ENCODE data around the gene WDR59.

The WDR59 gene

GRCh38 chr16:74936902-74937560, 47.9 kb downstream of the WDR59 start:
- no peak overlapping the region for H3K27ac ChIP-seq
- TF ChIP-seq ZFX (IDR thresholded peaks at IDR 0.05; ENCODE audit: borderline replicate concordance) = no peak
- TF ChIP-seq CTCF (IDR thresholded peaks at IDR 0.05) = no peak

GRCh38 chr16:74931445-74931844, 53.5 kb downstream of the WDR59 start:
- no peak overlapping the region for H3K27ac ChIP-seq
- no peak for TF ChIP-seq CTCF (IDR thresholded peaks at IDR 0.05)
- TF ChIP-seq ZFX (IDR thresholded peaks at IDR 0.05; ENCODE audit: borderline replicate concordance) = no peak

- no peak overlapping the region for H3K27ac ChIP-seq
- TF ChIP-seq CTCF (IDR thresholded peaks at IDR 0.05) (no peak), ZFX (IDR thresholded peaks at IDR 0.05; ENCODE audit: borderline replicate concordance) (no peak)
Measured at GRCh38 chr16:74929636-74930035, 55.3 kb downstream of the WDR59 start.

- no peak for TF ChIP-seq CTCF (IDR thresholded peaks at IDR 0.05)
- no peak for TF ChIP-seq ZFX (IDR thresholded peaks at IDR 0.05; ENCODE audit: borderline replicate concordance)
- H3K27ac ChIP-seq = no peak overlapping the region
Measured at GRCh38 chr16:74926805-74927204, 58.1 kb downstream of the WDR59 start.

- H3K27ac ChIP-seq = no peak overlapping the region
Measured at GRCh38 chr16:74923766-74924460, 61.0 kb downstream of the WDR59 start.

GRCh38 chr16:74922150-74923138, 62.5 kb downstream of the WDR59 start:
- TF ChIP-seq ZFX (IDR thresholded peaks at IDR 0.05; ENCODE audit: borderline replicate concordance) (no peak), CTCF (IDR thresholded peaks at IDR 0.05) (no peak)
- no peak overlapping the region for H3K27ac ChIP-seq

More at GRCh38 chr16:74923766-74924460, 61.0 kb downstream of the WDR59 start:
- TF ChIP-seq CTCF (IDR thresholded peaks at IDR 0.05) = no peak
- TF ChIP-seq ZFX (IDR thresholded peaks at IDR 0.05; ENCODE audit: borderline replicate concordance) = no peak

All from 22Rv1 (cell line).